ENCODE results near the gene CRIM1. TPM values are rescaled to one million over a fixed set of nuclear protein-coding genes. Genes with fewer than 3 reads are reported as not detected.

CRIM1 gene
- total RNA-seq, 4 donors from 2014 or later: 16.4 to 107 (median 29.9) TPM

- intact Hi-C loops (cut with DNase I): no loop called here
- H3K27ac ChIP-seq: peak overlapping the region in 2 of 4 donors; percentile 59 to 66
- WGBS, 2 donors: 93 to 96% methylated on average over 5 of the region's 5 CpGs
Measured at GRCh38 chr2:36560726-36561125, 205.1 kb downstream of the CRIM1 start.

GRCh38 chr2:36561237-36561944 lies 205.8 kb downstream of the CRIM1 start:
- no peak for TF ChIP-seq CTCF (IDR thresholded peaks at IDR 0.05)
- no peak for TF ChIP-seq POLR2A (IDR thresholded peaks at IDR 0.05)
- intact Hi-C loops (cut with DNase I): no loop called here
- Histone ChIP-seq H3K27ac (peak overlapping the region; percentile 26 to 66 (median 44)), H3K27me3 (no peaks in the 10 kb centered on the region), H3K36me3 (peaks cover 0 to 35% (median 0%) of the 10 kb centered on the region in 3 donors), H3K4me3 (no peak overlapping the region), H3K9me3 (no peaks in the 10 kb centered on the region), H3K4me1 (peaks cover 0 to 28% (median 23%) of the 10 kb centered on the region in 3 donors)
- DNase-seq: no peak
- WGBS, 2 donors: 52 to 55% methylated on average over 8 of the region's 8 CpGs

More at GRCh38 chr2:36560726-36561125, 205.1 kb downstream of the CRIM1 start:
- Histone ChIP-seq H3K9me3 (no peaks in the 10 kb centered on the region), H3K4me1 (peaks cover 0 to 28% (median 23%) of the 10 kb centered on the region in 3 donors), H3K36me3 (peaks cover 0 to 35% (median 0%) of the 10 kb centered on the region in 3 donors), H3K27me3 (no peaks in the 10 kb centered on the region), H3K4me3 (no peak overlapping the region)
- no peak for TF ChIP-seq CTCF (IDR thresholded peaks at IDR 0.05)
- TF ChIP-seq POLR2A (IDR thresholded peaks at IDR 0.05): no peak
- DNase-seq: no peak

- no peaks in the 10 kb centered on the region for H3K27me3 ChIP-seq
- H3K27ac ChIP-seq: peak overlapping the region in 3 of 4 donors; percentile 26 to 59 (median 56)
- peaks cover 0 to 28% (median 23%) of the 10 kb centered on the region in 3 donors for H3K4me1 ChIP-seq
- peaks cover 0 to 41% (median 0%) of the 10 kb centered on the region in 3 donors for H3K36me3 ChIP-seq
- 86 to 89% methylated on average over 1 of the region's 1 CpG for whole genome bisulfite sequencing, 2 donors
- intact Hi-C loops (cut with DNase I): no loop called here
- TF ChIP-seq POLR2A (IDR thresholded peaks at IDR 0.05) (no peak), CTCF (IDR thresholded peaks at IDR 0.05) (no peak)
- H3K4me3 ChIP-seq: no peak overlapping the region
- no peak for DNase-seq
- H3K9me3 ChIP-seq: no peaks in the 10 kb centered on the region
Measured at GRCh38 chr2:36562240-36562639, 206.7 kb downstream of the CRIM1 start.

- Histone ChIP-seq H3K27me3 (no peaks in the 10 kb centered on the region), H3K27ac (peak overlapping the region in 3 of 4 donors; percentile 5 to 31 (median 26)), H3K36me3 (peaks cover 0 to 48% (median 0%) of the 10 kb centered on the region in 3 donors), H3K4me1 (peaks cover 0 to 28% (median 23%) of the 10 kb centered on the region in 3 donors), H3K4me3 (no peak overlapping the region), H3K9me3 (no peaks in the 10 kb centered on the region)
- intact Hi-C loops (cut with DNase I): no loop called here
- TF ChIP-seq POLR2A (IDR thresholded peaks at IDR 0.05): no peak
- no peak for TF ChIP-seq CTCF (IDR thresholded peaks at IDR 0.05)
- 51 to 68% methylated on average over 3 of the region's 3 CpGs for WGBS, 2 donors
- DNase-seq: no peak
Measured at GRCh38 chr2:36562973-36563532, 207.5 kb downstream of the CRIM1 start.

GRCh38 chr2:36564377-36564930 lies 208.9 kb downstream of the CRIM1 start:
- peaks cover 0 to 36% (median 23%) of the 10 kb centered on the region in 3 donors for H3K4me1 ChIP-seq
- 92 to 95% methylated on average over 10 to 11 of the region's 11 CpGs for WGBS, 2 donors
- H3K36me3 ChIP-seq: peaks cover 0 to 52% (median 0%) of the 10 kb centered on the region in 3 donors
- H3K9me3 ChIP-seq: no peaks in the 10 kb centered on the region
- H3K27me3 ChIP-seq: no peaks in the 10 kb centered on the region
- DNase-seq: no peak
- H3K4me3 ChIP-seq: no peak overlapping the region
- intact Hi-C loops (cut with DNase I): no loop called here
- H3K27ac ChIP-seq: no peak overlapping the region
- TF ChIP-seq POLR2A (IDR thresholded peaks at IDR 0.05) (no peak), CTCF (IDR thresholded peaks at IDR 0.05) (no peak)
